Stimulated activated CD4-positive, alpha-beta T cell treated with anti-CD3 and anti-CD28 coated beads, TNF-alpha, amount 100 ng/mL, for 24 hours (primary cell): ENCODE results near the gene CEP162.
"Not testable (repeated sequence)": the region's sequence is repeated elsewhere in the genome, so short reads cannot be mapped to it uniquely, and the experiment has no call there.

ENCODE experiments used
- DNase-seq, 3 experiments: peaks; one replicate each; pipeline ENCODE4 v3.0.0-alpha.2; 2020; ENCODE audit warnings: low read depth in 3 of 3

The CEP162 gene

GRCh38 chr6:84141521-84141920, 85.9 kb downstream of the CEP162 start:
- DNase-seq = no peak

GRCh38 chr6:84139311-84139710, 88.1 kb downstream of the CEP162 start:
- DNase-seq = no peak

GRCh38 chr6:84137989-84138575, 89.4 kb downstream of the CEP162 start:
- DNase-seq = no peak

- DNase-seq = no peak
These were observed 90.4 kb downstream of the CEP162 start for GRCh38 chr6:84137051-84137375.

- DNase-seq = no peak
These were observed 90.9 kb downstream of the CEP162 start for GRCh38 chr6:84136364-84137050.

GRCh38 chr6:84135291-84135690, 92.2 kb downstream of the CEP162 start:
- DNase-seq = no peak

GRCh38 chr6:84133385-84133784, 94.1 kb downstream of the CEP162 start:
- DNase-seq = not testable (repeated sequence)

GRCh38 chr6:84129588-84129987, 97.9 kb downstream of the CEP162 start:
- not testable (repeated sequence) for DNase-seq

GRCh38 chr6:84123186-84123585, 104.3 kb downstream of the CEP162 start:
- DNase-seq = no peak

GRCh38 chr6:84119277-84119676, 108.2 kb downstream of the CEP162 start:
- no peak for DNase-seq

GRCh38 chr6:84118191-84118590, 109.3 kb downstream of the CEP162 start:
- no peak for DNase-seq

GRCh38 chr6:84114933-84115594, 112.4 kb downstream of the CEP162 start:
- DNase-seq = not testable (repeated sequence)

- DNase-seq = not testable (repeated sequence)
These were observed 116.1 kb downstream of the CEP162 start for GRCh38 chr6:84111351-84111750.

GRCh38 chr6:84107495-84107894, 119.9 kb downstream of the CEP162 start:
- no peak for DNase-seq

- not testable (repeated sequence) for DNase-seq
These were observed 122.1 kb downstream of the CEP162 start for GRCh38 chr6:84105215-84105924.

GRCh38 chr6:84103029-84103428, 124.4 kb downstream of the CEP162 start:
- DNase-seq = no peak

- DNase-seq = no peak
These were observed 132.3 kb downstream of the CEP162 start for GRCh38 chr6:84095156-84095555.

GRCh38 chr6:84093441-84094435, 133.7 kb downstream of the CEP162 start:
- no peak for DNase-seq

- DNase-seq = no peak
These were observed 137.9 kb downstream of the CEP162 start for GRCh38 chr6:84089552-84089951.

- DNase-seq = no peak
These were observed 138.4 kb downstream of the CEP162 start for GRCh38 chr6:84089081-84089480.
